ENCODE measurements around the gene PON2.

DNA sequence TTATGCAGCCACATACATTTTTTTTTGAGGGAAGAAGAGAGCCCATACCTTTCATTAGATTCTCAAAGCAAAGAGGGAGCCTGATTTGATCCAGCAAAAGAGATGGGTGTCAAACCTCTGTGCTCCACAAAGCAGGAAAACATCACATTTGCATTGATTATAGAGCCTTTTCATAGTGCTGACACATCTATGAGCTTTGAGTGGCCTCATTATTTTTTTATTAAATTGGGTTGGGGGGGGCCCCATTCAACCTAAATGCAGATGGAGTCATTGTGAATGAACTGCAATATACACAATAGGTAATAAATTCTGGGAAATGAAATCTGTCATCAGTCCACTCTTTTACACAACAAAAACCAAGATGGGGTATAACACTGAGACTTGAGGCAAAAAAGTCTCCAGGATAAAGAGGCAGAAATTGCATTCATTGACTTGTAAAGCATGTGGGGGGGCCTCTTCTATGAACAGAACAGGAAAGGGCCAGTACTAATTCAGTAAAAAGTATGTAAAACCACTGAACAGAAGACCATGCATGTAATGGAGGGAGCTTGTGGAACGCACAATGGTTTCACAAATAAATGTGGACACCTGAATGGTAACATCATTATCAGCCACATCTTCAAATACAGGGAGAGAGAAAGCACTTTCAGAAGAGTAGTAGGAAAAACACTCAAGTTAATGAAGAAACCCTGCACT is 33.2 kb upstream of the PON2 start:
- TF ChIP-seq CTCF (conservative IDR thresholded peaks at IDR 0.05 in 1 of 2, IDR thresholded peaks at IDR 0.05 in 1 of 2; ENCODE audit: low read depth in 1 of 2, low read length in 2 of 2) (no peak), EZH2 (IDR thresholded peaks at IDR 0.05; ENCODE audit: low read length, missing control alignments) (no peak)
